ENCODE data around the gene THADA. TPM values are rescaled to one million over a fixed set of nuclear protein-coding genes. Genes with fewer than 3 reads are reported as not detected.
A peak's percentile ranks its signal among the peaks of the same experiment; 100 is the strongest.

Gene THADA
- total RNA-seq, 3 donors from 2014 or later (not counting 1 experiment from before 2014, with no cell fraction given), result 34.1 to 35.7 (median 35.3) TPM

GRCh38 chr2:43576981-43577892 lies 18.6 kb downstream of the THADA start:
- 65% methylated on average over 7 of the region's 8 CpGs for WGBS (ENCODE audit: insufficient coverage)
- no peaks in the 10 kb centered on the region for H3K4me1 ChIP-seq (ENCODE audit: control insufficient read depth, insufficient read depth, low read length)
- no peak overlapping the region for H3K27ac Mint-ChIP-seq
- H3K4me3 ChIP-seq (ENCODE audit: low read length), result no peak overlapping the region
- no peaks in the 10 kb centered on the region for H3K9me3 ChIP-seq (ENCODE audit: control insufficient read depth, insufficient read depth, low read length)
- intact Hi-C loops (cut with micrococcal nuclease), result loop anchor here (10.0 kb wide), 2 partner anchors 722 to 752 kb away; no protein-coding TSS in a partner anchor
- H3K27me3 ChIP-seq (ENCODE audit: control insufficient read depth, insufficient read depth, low read length), result no peaks in the 10 kb centered on the region
- peak; percentile 81 for TF ChIP-seq CTCF (IDR thresholded peaks at IDR 0.05)
- peak; percentile 59 to 68 (median 61) for ATAC-seq
- H3K9me3 Mint-ChIP-seq, result no peaks in the 10 kb centered on the region
- H3K4me1 Mint-ChIP-seq, result no peaks in the 10 kb centered on the region
- H3K36me3 ChIP-seq (ENCODE audit: control insufficient read depth, insufficient read depth, low read length), result peaks cover 66% of the 10 kb centered on the region
- peak in 1 of 2 donors; percentile 77 for DNase-seq
- H3K36me3 Mint-ChIP-seq, result peaks cover 13% of the 10 kb centered on the region
- H3K4me3 Mint-ChIP-seq, result no peak overlapping the region
- no peaks in the 10 kb centered on the region for H3K27me3 Mint-ChIP-seq (ENCODE audit: low read depth in 2 of 2)
- H3K27ac ChIP-seq (ENCODE audit: low read length), result no peak overlapping the region

- no peaks in the 10 kb centered on the region for H3K9me3 ChIP-seq (ENCODE audit: control insufficient read depth, insufficient read depth, low read length)
- H3K27me3 Mint-ChIP-seq (ENCODE audit: low read depth in 2 of 2), result no peaks in the 10 kb centered on the region
- H3K27ac Mint-ChIP-seq, result no peak overlapping the region
- no peaks in the 10 kb centered on the region for H3K27me3 ChIP-seq (ENCODE audit: control insufficient read depth, insufficient read depth, low read length)
- no peaks in the 10 kb centered on the region for H3K4me1 ChIP-seq (ENCODE audit: control insufficient read depth, insufficient read depth, low read length)
- no peak for TF ChIP-seq CTCF (IDR thresholded peaks at IDR 0.05)
- H3K4me3 ChIP-seq (ENCODE audit: low read length), result no peak overlapping the region
- H3K4me3 Mint-ChIP-seq, result no peak overlapping the region
- intact Hi-C loops (cut with micrococcal nuclease), result loop anchor here (10.0 kb wide), 2 partner anchors 717 to 747 kb away; no protein-coding TSS in a partner anchor
- H3K36me3 Mint-ChIP-seq, result peaks cover 15% of the 10 kb centered on the region
- H3K9me3 Mint-ChIP-seq, result no peaks in the 10 kb centered on the region
- no peak for ATAC-seq
- H3K27ac ChIP-seq (ENCODE audit: low read length), result no peak overlapping the region
- H3K4me1 Mint-ChIP-seq, result peaks cover 0 to 5% of the 10 kb centered on the region in 2 donors
- peaks cover 73% of the 10 kb centered on the region for H3K36me3 ChIP-seq (ENCODE audit: control insufficient read depth, insufficient read depth, low read length)
- WGBS (ENCODE audit: insufficient coverage), result no CpG with 5 or more reads among the region's 1 CpG
- no peak for DNase-seq
These were observed 23.6 kb downstream of the THADA start for GRCh38 chr2:43572244-43572643.

- H3K36me3 Mint-ChIP-seq, result peaks cover 15% of the 10 kb centered on the region
- ATAC-seq, result no peak
- no peaks in the 10 kb centered on the region for H3K9me3 Mint-ChIP-seq
- intact Hi-C loops (cut with micrococcal nuclease), result loop anchor here (10.0 kb wide), 2 partner anchors 715 to 745 kb away; no protein-coding TSS in a partner anchor
- H3K27ac Mint-ChIP-seq, result no peak overlapping the region
- H3K4me3 ChIP-seq (ENCODE audit: low read length), result no peak overlapping the region
- no peak for TF ChIP-seq CTCF (IDR thresholded peaks at IDR 0.05)
- H3K27me3 Mint-ChIP-seq (ENCODE audit: low read depth in 2 of 2), result no peaks in the 10 kb centered on the region
- H3K27me3 ChIP-seq (ENCODE audit: control insufficient read depth, insufficient read depth, low read length), result no peaks in the 10 kb centered on the region
- no peak overlapping the region for H3K27ac ChIP-seq (ENCODE audit: low read length)
- H3K4me1 ChIP-seq (ENCODE audit: control insufficient read depth, insufficient read depth, low read length), result no peaks in the 10 kb centered on the region
- no peak overlapping the region for H3K4me3 Mint-ChIP-seq
- peak in 1 of 2 donors; percentile 18 for DNase-seq
- H3K9me3 ChIP-seq (ENCODE audit: control insufficient read depth, insufficient read depth, low read length), result no peaks in the 10 kb centered on the region
- H3K4me1 Mint-ChIP-seq, result peaks cover 0 to 5% of the 10 kb centered on the region in 2 donors
- H3K36me3 ChIP-seq (ENCODE audit: control insufficient read depth, insufficient read depth, low read length), result peaks cover 69% of the 10 kb centered on the region
- WGBS (ENCODE audit: insufficient coverage), result 58% methylated on average over 3 of the region's 3 CpGs
These were observed 25.9 kb downstream of the THADA start for GRCh38 chr2:43569921-43570320.

All from natural killer cell (primary cell).